GM21528 (cell line): ENCODE measurements around the gene AHNAK2.
A peak's percentile ranks its signal among the peaks of the same experiment; 100 is the strongest.
"Not testable (repeated sequence)": the region's sequence is repeated elsewhere in the genome, so short reads cannot be mapped to it uniquely, and the experiment has no call there.

Experiments
- ATAC-seq: cut with Tn5 transposase; IDR thresholded peaks from one replicate; pipeline ENCODE4 v1.9.1; 2021; ENCODE audit warnings: mild to moderate bottlenecking, moderate library complexity; ENCODE audit not compliant: unreplicated experiment, low FRiP score

Gene AHNAK2

GRCh38 chr14:104930526-104931303 is 47.5 kb downstream of the AHNAK2 start:
- no peak for ATAC-seq

- no peak for ATAC-seq
Observed at GRCh38 chr14:104929268-104930230, 48.6 kb downstream of the AHNAK2 start.

- no peak for ATAC-seq
Observed at GRCh38 chr14:104928391-104929133, 49.6 kb downstream of the AHNAK2 start.

GRCh38 chr14:104927901-104928300 is 50.3 kb downstream of the AHNAK2 start:
- ATAC-seq, result no peak

GRCh38 chr14:104927432-104927816 is 50.8 kb downstream of the AHNAK2 start:
- no peak for ATAC-seq

- peak; percentile 72 for ATAC-seq
Observed at GRCh38 chr14:104926619-104927431, 51.3 kb downstream of the AHNAK2 start.

GRCh38 chr14:104925855-104926609 is 52.1 kb downstream of the AHNAK2 start:
- no peak for ATAC-seq

GRCh38 chr14:104925214-104925854 is 52.8 kb downstream of the AHNAK2 start:
- ATAC-seq, result no peak

- no peak for ATAC-seq
Observed at GRCh38 chr14:104924421-104925213, 53.6 kb downstream of the AHNAK2 start, which contains the start of gene PLD4. TSS of gene PLD4 (plus strand) at chr14:104924879. CDS start at chr14:104927141, 2,262 bp downstream.

GRCh38 chr14:104923640-104924420 is 54.3 kb downstream of the AHNAK2 start:
- ATAC-seq, result no peak

GRCh38 chr14:104919993-104920315 is 58.2 kb downstream of the AHNAK2 start:
- ATAC-seq, result no peak

GRCh38 chr14:104919152-104919992 is 58.8 kb downstream of the AHNAK2 start:
- not testable (repeated sequence) for ATAC-seq

GRCh38 chr14:104917993-104918392 is 60.2 kb downstream of the AHNAK2 start:
- ATAC-seq, result no peak

- ATAC-seq, result no peak
Observed at GRCh38 chr14:104917116-104917515, 61.1 kb downstream of the AHNAK2 start.

- ATAC-seq, result no peak
Observed at GRCh38 chr14:104913435-104913834, 64.7 kb downstream of the AHNAK2 start.

- no peak for ATAC-seq
Observed at GRCh38 chr14:104912053-104912452, 66.1 kb downstream of the AHNAK2 start.
